Psoas muscle (tissue), 8 donors: ENCODE measurements around the gene TSHZ2. TPM values are rescaled to one million over a fixed set of nuclear protein-coding genes. Genes with fewer than 3 reads are reported as not detected.

ENCODE experiments used
- ATAC-seq, 4 donors: fragments of 200-7000 bp; cut with Tn5 transposase; one replicate each; pipeline ENCODE4 v1.9.1; 2020; ENCODE audit warnings: moderate library complexity in 3 of 4, mild to moderate bottlenecking in 2 of 4
- DNase-seq, 2 donors: peaks; one replicate each; pipeline ENCODE4 v3.0.0-alpha.2; 2020
- H3K27ac ChIP-seq: fragments of 200-600 bp; one replicate; pipeline ENCODE4 v1.8.0; 2022
- H3K27me3 ChIP-seq, 3 donors: fragments of 200-600 bp in 1 of 3; one replicate each; pipeline versions ENCODE4 v1.6.1 to v1.8.0; 2013 to 2022; ENCODE audit warnings: low read length in 2 of 3, mild to moderate bottlenecking in 2 of 3, moderate library complexity in 1 of 3; ENCODE audit not compliant: insufficient read depth in 3 of 3
- H3K36me3 ChIP-seq, 2 donors: fragments of 200-600 bp in 1 of 2; one replicate each; pipeline versions ENCODE4 v1.6.1 to v1.8.0; 2013 to 2022; ENCODE audit warnings: low read depth in 1 of 2, mild to moderate bottlenecking in 1 of 2, moderate library complexity in 1 of 2; ENCODE audit not compliant: insufficient read depth in 1 of 2
- H3K4me1 ChIP-seq: fragments of 200-600 bp; one replicate; pipeline ENCODE4 v1.8.0; 2022
- H3K4me3 ChIP-seq: fragments of 200-600 bp; one replicate; pipeline ENCODE4 v1.8.0; 2022; ENCODE audit warnings: mild to moderate bottlenecking
- H3K9me3 ChIP-seq: fragments of 200-600 bp; one replicate; pipeline ENCODE4 v1.8.0; 2022
- CTCF ChIP-seq: fragments of 200-600 bp; IDR thresholded peaks from one replicate; pipeline ENCODE4 v1.8.0; 2022; ENCODE audit warnings: antibody characterized with exemption
- WGBS, 3 donors: extraction: QIAGEN DNeasy Blood & Tissue Kit; methylation state at CpG; one replicate each; pipeline versions ENCODE4 v1.1.6 to v1.1.7; 2013; 5-methylcytosine and 5-hydroxymethylcytosine counted together
- intact Hi-C, 2 donors: fragments of 100-400 bp; cut with DNase I; formaldehyde crosslinking; loops; one replicate each; pipeline versions ENCODE4 v1.11.0 to v1.14.2; 2022
- polyA plus RNA-seq, 3 donors: library from polyadenylated mRNA; stranded (reverse); fragments of 200-250 nt; gene quantifications; one replicate each; pipeline ENCODE4 v1.2.3, GENCODE V29; 2013
- total RNA-seq, 4 donors: library from RNA; stranded (reverse); fragmentation: NEBNext Ultra II Directional in 2 of 4; extraction: Animal tissue kit (Norgen Biotek cat#: 25700) in 2 of 4; gene quantifications; one replicate each; pipeline versions ENCODE4 v1.2.1 to v1.2.4, GENCODE V29; 2021 to 2023
- donor health status: healthy with polysubstance abuse.
- donor health status: DM: no; HTN: no; CAD: no; lungs with moderate emphysema.
- donor health status: Bipolar disorder and iron deficiency.
- donor health status: healthy.
- donor health status: DM: yes; HTN: yes; CAD: no.
- donor health status: DM: no; HTN: no; CAD: no.
- donor health status: DM: no; HTN: no; CAD: no.
- donor health status: DM: yes; HTN: yes; CAD: no.

The TSHZ2 gene
- total and polyA plus RNA-seq, 7 donors = 0.39 to 7.5 (median 1.9) TPM

- DNase-seq = no peak
- H3K4me3 ChIP-seq = no peak overlapping the region
- 72 to 77% (median 74%) methylated on average over 1 of the region's 1 CpG for WGBS, 3 donors
- ATAC-seq = no peak
- H3K36me3 ChIP-seq = no peaks in the 10 kb centered on the region
- no peak for TF ChIP-seq CTCF
- H3K9me3 ChIP-seq = no peaks in the 10 kb centered on the region
- intact Hi-C loops = no loop called here
- no peaks in the 10 kb centered on the region for H3K4me1 ChIP-seq
- H3K27ac ChIP-seq = no peak overlapping the region
- no peaks in the 10 kb centered on the region for H3K27me3 ChIP-seq
These were observed 45.7 kb upstream of the TSHZ2 start for GRCh38 chr20:52926505-52926904.

GRCh38 chr20:52933867-52934266 lies 38.3 kb upstream of the TSHZ2 start:
- DNase-seq (no peak), ATAC-seq (no peak)
- TF ChIP-seq CTCF = no peak
- Histone ChIP-seq H3K36me3 (no peaks in the 10 kb centered on the region), H3K9me3 (no peaks in the 10 kb centered on the region), H3K4me1 (no peaks in the 10 kb centered on the region), H3K27me3 (peaks cover 0 to 4% (median 0%) of the 10 kb centered on the region in 3 donors), H3K4me3 (no peak overlapping the region), H3K27ac (no peak overlapping the region)
- intact Hi-C loops = no loop called here
- 50 to 61% (median 52%) methylated on average over 1 of the region's 1 CpG for WGBS, 3 donors

- intact Hi-C loops = no loop called here
- DNase-seq (no peak), ATAC-seq (no peak)
- Histone ChIP-seq H3K27ac (no peak overlapping the region), H3K9me3 (no peaks in the 10 kb centered on the region), H3K36me3 (no peaks in the 10 kb centered on the region), H3K4me1 (no peaks in the 10 kb centered on the region), H3K27me3 (peaks cover 0 to 4% (median 0%) of the 10 kb centered on the region in 3 donors), H3K4me3 (no peak overlapping the region)
- no peak for TF ChIP-seq CTCF
- WGBS, 3 donors = 55 to 61% (median 57%) methylated on average over 16 of the region's 16 CpGs
These were observed 35.5 kb upstream of the TSHZ2 start for GRCh38 chr20:52936351-52937340.

- H3K27me3 ChIP-seq = peaks cover 0 to 4% (median 0%) of the 10 kb centered on the region in 3 donors
- no peak for ATAC-seq
- H3K4me1 ChIP-seq = no peaks in the 10 kb centered on the region
- no peak for TF ChIP-seq CTCF
- H3K4me3 ChIP-seq = no peak overlapping the region
- H3K9me3 ChIP-seq = no peaks in the 10 kb centered on the region
- no peaks in the 10 kb centered on the region for H3K36me3 ChIP-seq
- no peak for DNase-seq
- no peak overlapping the region for H3K27ac ChIP-seq
- 50 to 55% (median 51%) methylated on average over 6 of the region's 6 CpGs for WGBS, 3 donors
- intact Hi-C loops = no loop called here
These were observed 34.5 kb upstream of the TSHZ2 start for GRCh38 chr20:52937591-52938100.
